HG03439 (cell line): Measurements from ENCODE around the gene CEP55.

Source experiments
- ATAC-seq: cut with Tn5 transposase; IDR thresholded peaks from one replicate; pipeline ENCODE4 v1.9.1; 2021; ENCODE audit warnings: mild to moderate bottlenecking, moderate library complexity; ENCODE audit not compliant: unreplicated experiment

CEP55 gene

GRCh38 chr10:93468461-93469213 lies 27.8 kb upstream of the CEP55 start:
- no peak for ATAC-seq

GRCh38 chr10:93469454-93469853 lies 27.0 kb upstream of the CEP55 start:
- no peak for ATAC-seq

- no peak for ATAC-seq
Measured at GRCh38 chr10:93471110-93471651, 25.2 kb upstream of the CEP55 start.

DNA sequence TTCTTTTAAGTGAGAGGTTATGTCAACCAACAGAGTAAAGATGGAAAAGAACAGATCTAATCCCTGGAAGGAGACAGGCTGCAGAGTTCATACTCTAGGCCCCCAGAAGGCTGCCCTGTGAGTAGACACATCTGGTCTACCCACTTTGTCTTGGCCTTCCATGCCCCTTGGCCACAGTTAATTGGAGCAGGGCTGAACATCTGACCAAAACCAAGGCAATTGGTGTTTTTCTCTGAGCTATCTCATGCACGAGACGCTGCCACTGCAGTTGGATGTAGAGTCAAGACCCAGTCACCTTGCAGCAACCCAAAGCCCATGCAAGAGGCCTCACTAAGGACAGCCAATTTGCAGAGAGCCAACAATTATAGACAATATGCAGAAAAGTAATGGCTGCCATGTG lies 23.3 kb upstream of the CEP55 start:
- ATAC-seq = no peak

DNA sequence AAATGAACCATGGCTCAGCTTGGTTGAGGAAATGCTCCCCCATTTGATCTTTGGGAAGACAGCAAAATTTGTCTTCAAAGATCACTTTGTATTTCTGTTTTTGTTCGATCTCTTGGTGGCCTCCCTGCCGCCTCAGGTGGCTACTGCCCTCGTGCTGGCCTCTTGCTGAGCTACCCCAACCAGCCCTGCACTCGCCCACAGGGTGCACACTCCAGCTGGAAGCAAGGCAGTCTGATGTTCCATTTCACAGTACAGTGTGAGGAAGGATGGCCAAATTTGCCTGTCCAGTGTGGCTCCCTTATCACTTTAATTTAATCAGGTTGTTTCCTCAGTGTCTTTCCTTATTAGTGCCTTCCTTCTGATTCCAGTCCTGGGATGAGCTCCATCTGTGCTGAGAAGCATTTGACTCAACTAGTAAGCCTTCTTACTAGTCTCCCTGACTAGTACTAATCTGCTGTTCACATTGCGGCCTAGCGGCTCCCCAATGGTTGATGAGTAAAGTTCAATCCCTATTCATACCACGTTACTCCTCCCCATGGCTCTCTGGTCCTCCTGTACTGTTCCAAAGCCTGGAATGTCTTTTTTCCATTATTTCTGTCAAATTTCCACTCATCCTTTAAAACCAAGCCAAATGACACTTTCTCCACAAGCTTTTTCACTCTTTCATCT lies 22.5 kb upstream of the CEP55 start:
- ATAC-seq = no peak

DNA sequence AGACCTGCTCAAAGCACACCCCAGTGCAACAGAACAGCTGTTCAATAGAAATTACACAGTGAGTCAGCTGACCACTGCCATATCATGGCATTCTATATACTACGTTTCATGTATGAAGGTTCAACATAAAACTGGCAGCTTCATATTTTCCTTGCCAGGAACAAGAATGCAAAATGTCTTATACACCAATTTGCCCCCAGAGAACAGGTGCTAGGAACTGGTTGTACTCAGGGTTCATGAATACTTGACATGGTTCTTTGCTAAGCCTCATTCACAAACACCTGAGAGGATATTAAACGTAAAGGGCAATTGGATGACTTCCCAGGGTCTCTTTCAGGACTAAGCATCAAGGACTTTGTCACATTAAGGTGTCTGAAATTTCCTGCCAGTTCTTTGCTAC lies 21.2 kb upstream of the CEP55 start:
- ATAC-seq = no peak

- no peak for ATAC-seq
Measured at GRCh38 chr10:93475871-93476270, 20.5 kb upstream of the CEP55 start.

DNA sequence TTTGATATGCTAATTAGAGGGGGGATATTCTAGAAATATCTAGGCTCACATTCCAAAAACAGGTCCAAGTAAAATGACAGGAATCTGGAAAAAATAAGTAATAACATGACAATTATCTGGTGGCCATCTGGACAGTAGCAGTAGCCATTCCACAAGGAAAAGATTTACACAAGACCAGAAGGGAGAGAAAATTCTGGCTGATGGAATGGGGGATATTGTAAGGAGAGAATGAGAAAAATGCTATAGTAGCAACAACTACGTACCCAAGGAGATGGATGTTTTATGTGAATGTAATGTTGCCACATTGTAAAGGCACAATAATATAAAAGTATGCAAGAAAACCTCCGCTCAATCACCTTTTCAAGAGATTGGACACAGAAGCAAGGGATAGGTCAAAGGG lies 19.7 kb upstream of the CEP55 start:
- ATAC-seq = no peak

DNA sequence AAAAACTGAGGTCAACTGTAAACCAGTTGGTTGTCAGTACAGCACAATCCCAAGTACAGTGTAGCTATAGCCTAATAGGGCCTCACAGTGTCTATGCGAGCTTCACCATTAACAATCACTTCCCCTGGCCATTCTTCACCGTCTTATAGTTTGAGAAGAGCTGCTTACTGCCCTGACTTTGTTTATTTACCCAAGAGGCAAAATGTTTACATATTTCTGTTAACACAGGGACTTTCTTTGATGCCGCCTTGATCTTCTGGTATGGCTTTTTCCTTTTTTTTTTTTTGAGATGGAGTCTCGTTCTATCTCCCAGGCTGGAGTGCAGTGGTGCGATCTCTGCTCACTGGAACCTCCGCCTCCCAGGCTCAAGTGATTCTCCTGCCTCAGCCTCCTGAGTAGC lies 17.5 kb upstream of the CEP55 start:
- no peak for ATAC-seq

DNA sequence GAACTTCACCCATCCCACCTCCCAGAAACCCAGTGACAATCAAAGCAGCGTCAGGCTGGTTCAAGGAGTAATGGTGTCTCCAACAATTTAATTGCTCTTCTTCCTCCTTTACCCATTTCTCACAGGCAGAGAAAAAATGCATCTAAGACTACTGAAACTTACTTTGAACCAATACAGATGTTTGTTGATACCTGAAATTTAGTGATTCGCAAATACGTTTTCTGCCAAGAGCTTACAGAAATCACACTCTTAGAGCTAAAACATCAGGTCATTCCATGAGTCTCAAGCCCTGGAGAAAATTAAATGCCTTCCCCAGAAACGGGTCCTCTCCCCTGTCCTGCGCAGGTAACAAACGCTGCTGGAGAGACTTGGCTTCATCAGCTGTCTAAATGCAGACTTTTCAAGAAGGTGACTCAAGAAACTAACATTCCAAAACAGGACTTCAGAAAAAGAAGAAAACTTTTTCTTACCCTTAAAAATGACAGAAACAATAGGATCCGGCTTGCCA lies 14.7 kb upstream of the CEP55 start:
- no peak for ATAC-seq

DNA sequence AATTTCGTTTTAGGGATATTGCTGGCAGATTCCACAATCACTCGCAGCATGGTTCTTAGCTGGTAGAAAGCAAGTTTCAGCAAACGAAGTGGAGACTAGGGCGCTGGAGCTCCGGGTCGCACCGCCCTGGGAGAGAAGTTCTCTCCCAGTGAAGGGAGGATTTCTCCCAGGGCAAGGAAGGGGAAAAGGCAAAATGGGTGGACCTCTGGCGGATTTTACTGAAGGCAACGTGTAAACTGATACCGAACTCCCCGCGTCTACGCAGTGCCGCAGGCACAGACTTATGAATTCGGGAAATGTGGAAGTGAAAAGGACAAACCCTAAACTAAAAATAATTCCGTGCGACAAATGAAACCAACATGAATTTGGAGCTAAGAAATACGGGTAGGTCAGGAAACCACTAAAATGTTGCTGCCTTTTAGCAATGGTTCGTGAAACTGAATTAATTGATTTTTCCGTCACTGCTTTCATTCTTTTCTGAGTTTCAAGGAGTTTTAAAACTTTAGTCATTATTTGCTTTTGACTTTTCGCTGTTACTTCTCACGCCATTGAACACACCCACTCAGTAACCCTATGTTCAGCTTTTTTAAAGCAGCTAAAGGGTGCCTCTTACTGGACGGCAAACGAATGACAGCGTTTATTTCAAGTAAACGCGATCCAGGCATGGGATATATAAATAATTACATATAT lies 14.1 kb upstream of the CEP55 start, which contains the start of gene MYOF:
MYOF (minus strand) TSS at position 190 of the 690 bp plus-strand sequence; CDS start at position 50, 140 bp downstream.
- ATAC-seq = peak; percentile 83

DNA sequence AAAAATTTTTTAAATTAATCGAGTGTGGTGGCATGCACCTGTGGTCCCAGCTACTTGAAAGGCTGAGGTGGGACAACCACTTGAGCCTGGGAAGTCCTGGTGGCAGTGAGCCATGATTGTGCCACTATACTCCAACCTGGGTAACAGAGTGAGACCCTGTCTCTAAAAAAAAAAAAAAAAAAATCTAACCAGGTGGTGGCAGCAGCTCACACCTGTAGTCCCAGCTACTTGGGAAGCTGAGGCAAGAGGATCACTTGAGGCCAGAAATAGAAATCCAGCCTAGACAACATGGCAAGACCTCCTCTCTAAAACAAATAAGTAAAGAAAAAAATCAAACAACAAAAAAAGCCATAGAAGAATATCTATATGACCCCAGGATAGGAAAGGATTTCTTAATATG lies 10.7 kb upstream of the CEP55 start:
- ATAC-seq = no peak

- ATAC-seq = no peak
Measured at GRCh38 chr10:93488956-93489528, 7.4 kb upstream of the CEP55 start.

GRCh38 chr10:93491602-93492121 lies 4.8 kb upstream of the CEP55 start:
- no peak for ATAC-seq

DNA sequence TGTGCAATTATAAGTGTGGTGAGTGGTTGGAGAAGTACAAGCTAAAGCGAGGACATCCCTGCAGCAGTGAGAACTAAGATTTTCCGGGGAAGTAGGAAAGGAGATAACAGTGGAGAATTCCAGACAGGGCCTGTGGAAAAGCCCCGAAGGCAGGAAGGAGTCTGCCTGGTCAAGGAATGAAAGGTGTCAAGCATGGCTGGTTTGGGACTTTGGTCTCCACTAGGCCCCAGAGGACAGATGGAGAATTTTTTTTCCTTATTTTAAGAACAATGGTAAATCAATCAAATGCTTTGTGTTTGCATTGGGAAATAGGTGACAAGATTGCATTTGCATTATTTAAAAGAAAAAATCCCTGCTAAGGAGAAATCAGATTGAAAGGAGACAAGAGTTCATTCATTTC lies 3.2 kb upstream of the CEP55 start:
- ATAC-seq = no peak

DNA sequence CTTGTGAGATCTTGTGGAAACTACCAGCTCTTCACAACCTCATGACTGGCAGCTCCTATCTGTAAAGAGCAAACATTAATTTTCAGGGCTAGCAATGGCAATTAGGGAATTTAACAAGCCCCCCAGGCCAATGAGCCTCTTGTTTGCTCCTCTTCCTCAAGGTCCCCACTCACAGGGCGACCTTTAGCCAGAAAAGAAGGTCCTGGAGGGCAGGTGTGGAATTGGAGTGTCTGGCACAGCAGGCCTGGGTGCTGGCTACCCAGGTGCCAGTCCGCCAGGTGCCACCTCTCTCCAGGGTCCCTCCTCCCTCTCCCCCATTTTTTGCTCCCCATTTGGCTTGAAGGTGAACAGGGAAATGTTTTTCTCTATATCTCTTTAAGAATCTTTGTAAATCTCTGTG lies 1.9 kb upstream of the CEP55 start:
- no peak for ATAC-seq

DNA sequence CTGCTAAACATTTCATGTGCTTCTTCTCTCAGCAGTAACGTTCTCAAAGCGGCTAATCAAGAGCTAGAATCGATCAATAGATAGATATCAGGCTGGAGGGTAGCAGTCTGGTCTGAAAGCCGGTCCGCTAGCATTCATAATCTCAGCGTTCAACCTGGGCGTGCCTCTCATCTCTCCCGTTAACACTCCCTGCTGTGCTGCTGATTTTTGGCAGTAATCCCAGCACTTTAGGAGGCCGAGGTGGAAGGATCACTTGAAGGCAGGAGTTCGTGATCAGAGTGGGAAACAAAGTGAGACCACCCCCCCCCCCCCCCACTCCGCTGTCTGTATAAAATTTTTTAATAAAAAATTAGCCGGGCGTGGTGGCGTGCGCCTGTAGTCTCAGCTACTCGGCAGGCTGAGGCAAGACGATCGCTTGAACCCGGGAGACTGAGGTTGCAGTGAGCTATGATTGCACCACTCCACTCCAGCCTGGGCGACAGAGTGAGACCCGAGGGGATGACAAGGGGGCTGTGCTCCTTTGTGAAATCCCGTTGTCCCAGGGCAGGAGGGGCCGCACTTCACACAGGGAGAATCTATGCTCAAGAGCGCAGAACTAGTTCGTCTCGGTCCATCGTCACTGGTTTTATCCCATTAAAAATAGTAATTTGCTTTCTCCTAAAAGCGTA lies 624 bp upstream of the CEP55 start:
- ATAC-seq = peak; percentile 22

DNA sequence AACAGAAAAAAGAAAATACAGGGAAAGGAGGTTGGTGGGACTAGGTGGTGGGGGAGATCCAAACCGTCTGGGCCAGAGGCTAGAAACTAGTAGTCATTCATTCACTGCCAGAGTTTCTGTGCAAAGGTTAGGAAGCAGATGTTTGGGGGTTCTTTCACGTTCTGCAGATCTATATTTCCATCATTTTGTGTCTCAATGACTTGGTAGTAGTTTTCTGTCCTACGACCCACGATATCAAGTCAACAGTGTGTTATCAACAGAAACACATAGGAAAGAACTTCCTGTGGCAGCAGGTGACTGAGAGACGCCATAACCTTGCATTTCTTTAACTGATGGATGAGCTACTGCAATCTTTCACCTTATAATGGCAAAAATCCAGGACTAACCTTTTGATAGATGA lies 1.8 kb downstream of the CEP55 start:
- no peak for ATAC-seq

DNA sequence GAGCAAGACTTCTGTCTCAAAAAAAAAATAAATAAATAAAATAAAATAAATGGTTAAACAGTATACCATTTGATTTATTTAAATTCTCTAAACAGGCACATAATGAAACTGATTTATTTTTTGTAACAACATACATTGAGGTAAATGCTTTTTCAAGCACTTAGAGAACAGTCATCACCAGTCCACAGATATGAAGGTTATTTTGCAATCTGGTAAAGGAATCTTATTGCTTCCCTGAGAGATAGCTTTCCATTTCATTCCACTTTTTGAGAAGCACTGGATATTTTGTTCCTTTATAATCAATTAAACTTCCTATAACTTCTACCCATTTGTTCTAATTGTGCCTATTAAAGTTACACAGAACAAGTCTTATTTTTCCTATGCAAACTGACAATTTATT lies 5.2 kb downstream of the CEP55 start:
- no peak for ATAC-seq

GRCh38 chr10:93503075-93503474 lies 6.7 kb downstream of the CEP55 start:
- ATAC-seq = peak; percentile 74
